Ecto neural progenitor cell (in vitro differentiated cells): ENCODE data around the gene KIRREL3.

ENCODE experiments used
- DNase-seq: peaks from one replicate; pipeline ENCODE4 v3.0.0-alpha.2; 2018; ENCODE audit warnings: low spot score

KIRREL3 gene

GRCh38 chr11:126506789-126507188 lies 493.8 kb downstream of the KIRREL3 start:
- no peak for DNase-seq

- DNase-seq = no peak
These were observed 497.6 kb downstream of the KIRREL3 start for GRCh38 chr11:126502982-126503381.

GRCh38 chr11:126502159-126502558 lies 498.4 kb downstream of the KIRREL3 start:
- DNase-seq = no peak

GRCh38 chr11:126501641-126502040 lies 498.9 kb downstream of the KIRREL3 start:
- DNase-seq = no peak

- DNase-seq = no peak
These were observed 499.6 kb downstream of the KIRREL3 start for GRCh38 chr11:126500981-126501380.

GRCh38 chr11:126499131-126499752 lies 501.3 kb downstream of the KIRREL3 start:
- DNase-seq = no peak

GRCh38 chr11:126498281-126498680 lies 502.3 kb downstream of the KIRREL3 start:
- no peak for DNase-seq

GRCh38 chr11:126497581-126498122 lies 502.9 kb downstream of the KIRREL3 start:
- no peak for DNase-seq

GRCh38 chr11:126496576-126497337 lies 503.8 kb downstream of the KIRREL3 start:
- no peak for DNase-seq

- DNase-seq = no peak
These were observed 505.0 kb downstream of the KIRREL3 start for GRCh38 chr11:126495281-126496220.

- no peak for DNase-seq
These were observed 505.7 kb downstream of the KIRREL3 start for GRCh38 chr11:126494831-126495230.

GRCh38 chr11:126492331-126493082 lies 508.1 kb downstream of the KIRREL3 start:
- no peak for DNase-seq

- DNase-seq = no peak
These were observed 509.5 kb downstream of the KIRREL3 start for GRCh38 chr11:126491092-126491491.

GRCh38 chr11:126489836-126490660 lies 510.5 kb downstream of the KIRREL3 start:
- no peak for DNase-seq

GRCh38 chr11:126488591-126489370 lies 511.8 kb downstream of the KIRREL3 start:
- DNase-seq = no peak

GRCh38 chr11:126487711-126488110 lies 512.9 kb downstream of the KIRREL3 start:
- DNase-seq = no peak

- no peak for DNase-seq
These were observed 514.5 kb downstream of the KIRREL3 start for GRCh38 chr11:126485986-126486635.

GRCh38 chr11:126485021-126485792 lies 515.4 kb downstream of the KIRREL3 start:
- no peak for DNase-seq
